ENCODE measurements around the gene USP40. TPM values are rescaled to one million over a fixed set of nuclear protein-coding genes. Genes with fewer than 3 reads are reported as not detected.

Gene USP40
- polyA plus RNA-seq, 2 of the 4 experiments (the other 2 are of a cell fraction), result 22.9 to 57.0 TPM

DNA sequence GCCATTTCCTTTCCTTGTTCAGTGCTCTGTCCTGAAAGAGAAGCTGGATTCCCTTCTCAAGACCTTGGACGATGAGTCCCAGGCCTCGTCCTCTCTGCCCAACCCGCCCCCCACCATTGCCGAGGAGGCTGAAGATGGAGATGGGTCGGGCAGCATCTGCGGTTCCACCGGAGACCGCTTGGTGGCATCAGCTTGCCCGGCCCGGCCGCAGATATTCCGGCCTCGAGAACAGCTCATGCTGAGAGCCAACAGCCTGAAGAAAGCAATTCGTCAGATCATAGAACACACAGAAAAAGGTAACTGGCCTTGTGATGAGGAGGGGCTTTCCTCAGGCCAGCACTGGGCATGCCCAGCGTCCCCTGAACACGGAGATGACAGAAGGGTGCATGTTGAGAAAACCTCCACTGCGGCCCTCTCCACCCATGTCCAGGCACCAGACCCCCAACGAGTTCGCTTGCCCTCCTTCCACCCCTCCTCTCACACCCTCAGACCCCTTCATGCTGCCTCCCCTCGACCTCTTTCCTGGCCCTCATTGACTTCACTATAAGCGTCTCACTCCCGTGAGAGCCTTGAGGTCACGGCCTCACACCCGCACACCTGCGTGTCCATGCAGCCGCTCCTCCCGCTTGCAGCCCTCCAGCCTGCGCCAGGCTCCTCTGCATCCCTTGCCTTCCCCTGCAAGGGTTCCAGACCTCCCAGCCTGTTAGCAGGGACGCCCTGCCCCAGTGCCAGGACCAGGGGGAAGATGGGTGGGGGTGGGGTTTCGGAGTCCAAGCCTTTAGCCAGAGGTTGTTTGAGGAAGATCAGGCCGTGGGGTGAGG is 117.3 kb downstream of the USP40 start:
- DNase-seq (ENCODE audit: low read depth in 1 of 2, low spot score in 1 of 2) (peak; percentile 68 to 77), ATAC-seq (peak; percentile 67 to 74), FAIRE-seq (no peak)
- Histone ChIP-seq H3K9me3 (no peaks in the 10 kb centered on the region), H3K27ac (peak overlapping the region; percentile 93 to 94), H3K4me1 (peaks cover 62% of the 10 kb centered on the region), H3K4me3 (no peak overlapping the region), H3K4me2 (peak overlapping the region; percentile 46)
- CTCF ChIA-PET, result interaction anchor here (0.6 to 20.8 kb wide), 34 partner anchors 9 to 409 kb away, joined by 3 to 356 read pairs (median 5); partner anchors contain the start of genes DGKD and UGT1A5
- POLR2A ChIA-PET, result interaction anchor here (1.1 to 2.3 kb wide), 2 partner anchors 23 to 384 kb away, joined by 4 to 11 read pairs; no protein-coding TSS in a partner anchor
- TF ChIP-seq RAD21 (conservative IDR thresholded peaks at IDR 0.05 in 1 of 2, IDR thresholded peaks at IDR 0.05 in 1 of 2) (peak; percentile 74 to 79), SMC3 (IDR thresholded peaks at IDR 0.05) (peak; percentile 78), GATA3 (IDR thresholded peaks at IDR 0.05; ENCODE audit: borderline replicate concordance) (0 out of 2 replicates have a peak, but pooled peaks have one; percentile 12), FOSL2 (IDR thresholded peaks at IDR 0.05) (no peak), FOSL2 (CRISPR knock-in tag; IDR thresholded peaks at IDR 0.05) (no peak), FOSB (CRISPR knock-in tag; IDR thresholded peaks at IDR 0.05) (no peak), CEBPB (IDR thresholded peaks at IDR 0.05) (no peak)
- TF ChIP-seq, protein P1, sequence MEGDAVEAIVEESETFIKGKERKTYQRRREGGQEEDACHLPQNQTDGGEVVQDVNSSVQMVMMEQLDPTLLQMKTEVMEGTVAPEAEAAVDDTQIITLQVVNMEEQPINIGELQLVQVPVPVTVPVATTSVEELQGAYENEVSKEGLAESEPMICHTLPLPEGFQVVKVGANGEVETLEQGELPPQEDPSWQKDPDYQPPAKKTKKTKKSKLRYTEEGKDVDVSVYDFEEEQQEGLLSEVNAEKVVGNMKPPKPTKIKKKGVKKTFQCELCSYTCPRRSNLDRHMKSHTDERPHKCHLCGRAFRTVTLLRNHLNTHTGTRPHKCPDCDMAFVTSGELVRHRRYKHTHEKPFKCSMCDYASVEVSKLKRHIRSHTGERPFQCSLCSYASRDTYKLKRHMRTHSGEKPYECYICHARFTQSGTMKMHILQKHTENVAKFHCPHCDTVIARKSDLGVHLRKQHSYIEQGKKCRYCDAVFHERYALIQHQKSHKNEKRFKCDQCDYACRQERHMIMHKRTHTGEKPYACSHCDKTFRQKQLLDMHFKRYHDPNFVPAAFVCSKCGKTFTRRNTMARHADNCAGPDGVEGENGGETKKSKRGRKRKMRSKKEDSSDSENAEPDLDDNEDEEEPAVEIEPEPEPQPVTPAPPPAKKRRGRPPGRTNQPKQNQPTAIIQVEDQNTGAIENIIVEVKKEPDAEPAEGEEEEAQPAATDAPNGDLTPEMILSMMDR (IDR thresholded peaks at IDR 0.05), result peak; percentile 65
- TF ChIP-seq, protein P2, sequence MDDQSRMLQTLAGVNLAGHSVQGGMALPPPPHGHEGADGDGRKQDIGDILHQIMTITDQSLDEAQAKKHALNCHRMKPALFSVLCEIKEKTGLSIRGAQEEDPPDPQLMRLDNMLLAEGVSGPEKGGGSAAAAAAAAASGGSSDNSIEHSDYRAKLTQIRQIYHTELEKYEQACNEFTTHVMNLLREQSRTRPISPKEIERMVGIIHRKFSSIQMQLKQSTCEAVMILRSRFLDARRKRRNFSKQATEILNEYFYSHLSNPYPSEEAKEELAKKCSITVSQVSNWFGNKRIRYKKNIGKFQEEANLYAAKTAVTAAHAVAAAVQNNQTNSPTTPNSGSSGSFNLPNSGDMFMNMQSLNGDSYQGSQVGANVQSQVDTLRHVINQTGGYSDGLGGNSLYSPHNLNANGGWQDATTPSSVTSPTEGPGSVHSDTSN (IDR thresholded peaks at IDR 0.05), result no peak
- WGBS (ENCODE audit: missing lambda C conversion rate), result 63% methylated on average over 22 of the region's 31 CpGs

- DNase-seq (ENCODE audit: low read depth in 1 of 2, low spot score in 1 of 2), result peak in 1 of 2 experiments; percentile 65
- peak in 1 of 2 experiments; percentile 7; a peak in 3 of 6 replicates for ATAC-seq
- H3K9me3 ChIP-seq, result no peaks in the 10 kb centered on the region
- peak overlapping the region; percentile 93 to 94 for H3K27ac ChIP-seq
- ChIA-PET POLR2A (interaction anchor here (1.1 to 2.3 kb wide), 2 partner anchors 22 to 384 kb away, joined by 4 to 11 read pairs; no protein-coding TSS in a partner anchor), CTCF (interaction anchor here (0.9 to 20.8 kb wide), 33 partner anchors 9 to 410 kb away, joined by 3 to 356 read pairs (median 5); partner anchors contain the start of genes DGKD and UGT1A5)
- no peak overlapping the region for H3K4me3 ChIP-seq
- TF ChIP-seq JUN (IDR thresholded peaks at IDR 0.05) (peak in 1 of 2 experiments; percentile 9; a peak in 1 of 5 replicates), HOXA7 (CRISPR knock-in tag; IDR thresholded peaks at IDR 0.05) (peak; percentile 19; the same call in 1 of the 2 replicates), CHD2 (IDR thresholded peaks at IDR 0.05; ENCODE audit: low read length, partially characterized antibody) (no peak), RNF2 (IDR thresholded peaks at IDR 0.05; ENCODE audit: borderline replicate concordance, low read depth) (no peak)
- no peak for FAIRE-seq
- H3K4me2 ChIP-seq, result peak overlapping the region; percentile 46
- 63% methylated on average over 4 of the region's 4 CpGs for WGBS (ENCODE audit: missing lambda C conversion rate)
- peaks cover 69% of the 10 kb centered on the region for H3K4me1 ChIP-seq
These were observed 118.0 kb downstream of the USP40 start for GRCh38 chr2:233448575-233448974.

GRCh38 chr2:233448220-233448559 is 118.4 kb downstream of the USP40 start:
- CTCF ChIA-PET, result interaction anchor here (0.9 to 20.8 kb wide), 26 partner anchors 8 to 410 kb away, joined by 3 to 356 read pairs (median 5); partner anchors contain the start of genes DGKD and UGT1A5
- FAIRE-seq, result no peak
- peak in 1 of 2 experiments; percentile 68 for DNase-seq (ENCODE audit: low read depth in 1 of 2, low spot score in 1 of 2)

More at GRCh38 chr2:233448220-233448559, 118.4 kb downstream of the USP40 start:
- H3K4me3 ChIP-seq, result no peak overlapping the region
- ATAC-seq, result peak; percentile 21 to 37; a peak in 4 of 6 replicates
- TF ChIP-seq, protein P1 (IDR thresholded peaks at IDR 0.05), result peak; percentile 31; the same call in 1 of the 3 replicates
- TF ChIP-seq ZSCAN20 (CRISPR knock-in tag; IDR thresholded peaks at IDR 0.05) (no peak), SMC3 (IDR thresholded peaks at IDR 0.05) (peak; percentile 49), HOXB5 (CRISPR knock-in tag; IDR thresholded peaks at IDR 0.05) (no peak), RARB (CRISPR knock-in tag; IDR thresholded peaks at IDR 0.05) (no peak), RAD21 (conservative IDR thresholded peaks at IDR 0.05 in 1 of 2, IDR thresholded peaks at IDR 0.05 in 1 of 2) (peak in 1 of 2 experiments; percentile 49; a peak in 3 of 5 replicates), RCOR1 (IDR thresholded peaks at IDR 0.05; ENCODE audit: low read depth, low read length) (no peak), HOXB13 (CRISPR knock-in tag; IDR thresholded peaks at IDR 0.05; ENCODE audit: low read depth) (0 out of 2 replicates have a peak, but pooled peaks have one; percentile 11), MYC (IDR thresholded peaks at IDR 0.05; ENCODE audit: borderline replicate concordance, low read length) (no peak), JUN (IDR thresholded peaks at IDR 0.05) (peak in 1 of 2 experiments; percentile 15; a peak in 1 of 5 replicates)
- TF ChIP-seq, protein P3, sequence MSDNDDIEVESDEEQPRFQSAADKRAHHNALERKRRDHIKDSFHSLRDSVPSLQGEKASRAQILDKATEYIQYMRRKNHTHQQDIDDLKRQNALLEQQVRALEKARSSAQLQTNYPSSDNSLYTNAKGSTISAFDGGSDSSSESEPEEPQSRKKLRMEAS (IDR thresholded peaks at IDR 0.05), result 0 out of 2 replicates have a peak, but pooled peaks have one; percentile 33
- H3K4me1 ChIP-seq, result peaks cover 70% of the 10 kb centered on the region
- POLR2A ChIA-PET, result interaction anchor here (2.3 kb wide), 1 partner anchor 385 kb away, joined by 11 read pairs; no protein-coding TSS in a partner anchor
- 44% methylated on average over 11 of the region's 11 CpGs for WGBS (ENCODE audit: missing lambda C conversion rate)
- no peaks in the 10 kb centered on the region for H3K9me3 ChIP-seq
- H3K27ac ChIP-seq, result peak overlapping the region; percentile 93 to 94
- peak overlapping the region; percentile 46 for H3K4me2 ChIP-seq
